SJCRH30 (cell line): ENCODE results near the gene LRRC10. TPM values are rescaled to one million over a fixed set of nuclear protein-coding genes. Genes with fewer than 3 reads are reported as not detected.
A peak's percentile ranks its signal among the peaks of the same experiment; 100 is the strongest.

Source experiments
- DNase-seq, 2 experiments: peaks; one replicate each; pipeline ENCODE4 v3.0.0-alpha.2; 2015 to 2020
- H3K27ac ChIP-seq: fragments of 250-450 bp; sonication (Bioruptor Pico); 2 replicates; pipeline ENCODE4 v1.5.1; 2020; ENCODE audit warnings: mild to moderate bottlenecking, moderate library complexity
- H3K27me3 ChIP-seq: fragments of 250-450 bp; sonication (Bioruptor Pico); 2 replicates; pipeline ENCODE4 v1.5.1; 2020; ENCODE audit warnings: mild to moderate bottlenecking, moderate library complexity
- H3K36me3 ChIP-seq: fragments of 250-450 bp; sonication (Bioruptor Pico); 2 replicates; pipeline ENCODE4 v1.5.1; 2020; ENCODE audit warnings: mild to moderate bottlenecking, moderate library complexity
- H3K4me1 ChIP-seq: fragments of 250-450 bp; sonication (Bioruptor Pico); 2 replicates; pipeline ENCODE4 v1.5.1; 2020; ENCODE audit warnings: mild to moderate bottlenecking, moderate library complexity
- H3K4me3 ChIP-seq: fragments of 250-450 bp; sonication (Bioruptor Pico); 2 replicates; pipeline ENCODE4 v1.5.1; 2020; ENCODE audit warnings: mild to moderate bottlenecking, moderate library complexity
- H3K9me3 ChIP-seq: fragments of 250-450 bp; sonication (Bioruptor Pico); replicated peaks from 2 replicates; pipeline ENCODE4 v1.5.1; 2020; ENCODE audit warnings: mild to moderate bottlenecking, moderate library complexity
- total RNA-seq: library from RNA; depleted of rRNA; stranded (reverse); fragments of >200 nt; shearing (Covaris generic); gene quantifications from 2 replicates; pipeline ENCODE4 v1.2.3, GENCODE V29; 2014; rRNA removed

Gene LRRC10
- total RNA-seq, 1 experiment from 2014 or later: not detected

DNA sequence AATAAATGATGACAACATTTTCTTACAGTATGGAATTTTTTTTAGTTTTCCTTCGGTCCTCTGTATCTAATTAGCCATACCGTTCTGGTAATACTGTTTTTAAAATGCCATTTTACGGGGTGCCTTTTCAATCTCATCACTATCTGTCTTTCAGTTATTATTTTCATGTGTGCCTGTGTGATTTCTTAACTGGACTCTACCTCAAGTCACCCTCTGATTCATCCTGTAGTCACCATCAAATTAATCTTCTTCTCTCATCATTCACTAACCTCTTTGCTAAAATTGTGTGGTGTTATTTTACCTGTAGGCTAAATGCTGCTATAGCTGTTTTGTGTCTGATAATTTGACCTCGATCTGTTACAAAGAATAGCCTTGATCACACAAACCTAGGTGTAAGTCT, 41.5 kb downstream of the LRRC10 start:
- no peak overlapping the region for H3K4me3 ChIP-seq
- no peak overlapping the region for H3K27ac ChIP-seq
- no peak for DNase-seq
- peaks cover 25% of the 10 kb centered on the region for H3K36me3 ChIP-seq
- H3K4me1 ChIP-seq: no peaks in the 10 kb centered on the region
- H3K9me3 ChIP-seq: no peaks in the 10 kb centered on the region
- H3K27me3 ChIP-seq: no peaks in the 10 kb centered on the region

DNA sequence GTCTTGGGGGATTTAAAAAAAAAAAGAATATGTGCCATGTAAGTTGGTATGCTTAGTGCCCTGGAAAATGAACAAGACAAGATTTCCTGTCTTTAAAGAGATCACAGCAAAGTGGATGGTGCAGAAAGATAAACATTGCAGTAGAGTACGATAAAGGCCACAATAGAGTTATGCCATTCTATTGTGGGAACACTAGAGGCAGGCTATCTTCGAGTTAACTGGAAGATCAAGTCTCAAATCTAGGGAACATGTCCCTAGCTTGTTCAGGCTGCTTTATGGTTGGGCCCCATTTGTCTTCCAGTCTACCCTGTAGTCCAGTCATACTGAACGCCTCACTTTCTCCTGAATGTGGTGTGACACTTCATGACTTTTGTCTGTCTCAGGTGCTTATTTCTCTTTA, 44.1 kb downstream of the LRRC10 start:
- Histone ChIP-seq H3K27me3 (no peaks in the 10 kb centered on the region), H3K9me3 (no peaks in the 10 kb centered on the region), H3K27ac (no peak overlapping the region), H3K4me1 (peaks cover 13% of the 10 kb centered on the region), H3K4me3 (no peak overlapping the region), H3K36me3 (peaks cover 12% of the 10 kb centered on the region)
- no peak for DNase-seq

- no peaks in the 10 kb centered on the region; the same call in 1 of the 2 replicates for H3K36me3 ChIP-seq
- peaks cover 13% of the 10 kb centered on the region for H3K4me1 ChIP-seq
- no peaks in the 10 kb centered on the region for H3K9me3 ChIP-seq
- peak overlapping the region; percentile 47 for H3K27ac ChIP-seq
- H3K27me3 ChIP-seq: no peaks in the 10 kb centered on the region
- no peak overlapping the region for H3K4me3 ChIP-seq
- DNase-seq: peak; percentile 34 to 72
Observed at GRCh38 chr12:69563166-69563762, 47.4 kb downstream of the LRRC10 start.

Other genes starting within 250 kb of the LRRC10 start
- 25.9 and 28.4 TPM in 2 replicates for gene FRS2, start 140.5 kb downstream of the LRRC10 start, total RNA-seq
- 355 and 361 TPM in 2 replicates for gene CCT2, start 25.4 kb downstream of the LRRC10 start, total RNA-seq
- 0.05 TPM in 1 of 2 replicates, not detected in the other for gene BEST3, start 88.4 kb upstream of the LRRC10 start, total RNA-seq
- 9.1 and 10.4 TPM in 2 replicates for gene RAB3IP, start 128.0 kb upstream of the LRRC10 start, total RNA-seq
- 0.08 TPM in 1 of 2 replicates, not detected in the other for gene MYRFL, start 214.3 kb upstream of the LRRC10 start, total RNA-seq